Measurements from ENCODE around the gene TAOK1.

DNA sequence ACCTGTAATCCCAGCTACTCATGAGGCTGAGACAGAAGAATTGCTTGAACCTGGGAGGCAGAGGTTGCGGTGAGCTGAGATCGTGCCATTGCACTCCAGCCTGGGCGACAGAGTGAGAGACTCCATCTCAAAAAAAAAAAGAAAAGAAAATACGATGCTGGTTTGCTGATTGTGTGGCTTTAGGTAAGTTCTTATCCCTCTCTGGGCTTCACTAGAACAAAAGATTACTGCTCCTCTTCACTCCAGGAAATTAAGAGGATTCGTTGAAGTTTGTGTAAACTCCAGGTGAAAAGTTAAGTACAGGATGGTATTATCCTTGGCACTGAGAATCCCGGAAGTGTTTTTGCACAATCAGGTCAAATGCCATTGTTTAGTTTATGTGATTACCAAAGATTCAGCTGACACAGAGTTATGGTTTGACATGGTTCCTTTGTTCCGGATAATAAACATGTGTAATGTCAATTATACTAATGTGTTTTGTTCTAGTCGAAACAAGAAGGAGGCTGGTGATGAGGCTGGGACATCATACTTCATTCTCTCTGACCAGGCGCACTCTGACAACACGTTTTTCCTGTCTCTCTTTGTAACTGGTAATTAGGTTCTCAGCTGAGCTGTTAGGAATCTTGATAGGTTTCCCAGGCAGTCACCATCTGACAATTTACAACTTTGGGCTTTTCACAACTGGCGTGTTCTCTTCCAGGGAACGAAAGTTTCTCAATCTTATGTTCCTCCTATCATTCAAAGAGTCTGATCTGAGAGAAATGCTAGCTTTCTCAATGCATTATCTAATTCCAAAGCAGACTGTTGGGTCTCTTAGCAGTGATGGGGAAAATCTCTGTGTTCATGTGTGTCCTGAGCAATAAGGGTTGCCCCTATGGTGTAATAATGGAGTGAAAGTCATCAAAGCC is 10.8 kb upstream of the TAOK1 start:
- TF ChIP-seq EZH2phosphoT487 (IDR thresholded peaks at IDR 0.05; ENCODE audit: low read depth), result no peak
- TF ChIP-seq, protein P1, sequence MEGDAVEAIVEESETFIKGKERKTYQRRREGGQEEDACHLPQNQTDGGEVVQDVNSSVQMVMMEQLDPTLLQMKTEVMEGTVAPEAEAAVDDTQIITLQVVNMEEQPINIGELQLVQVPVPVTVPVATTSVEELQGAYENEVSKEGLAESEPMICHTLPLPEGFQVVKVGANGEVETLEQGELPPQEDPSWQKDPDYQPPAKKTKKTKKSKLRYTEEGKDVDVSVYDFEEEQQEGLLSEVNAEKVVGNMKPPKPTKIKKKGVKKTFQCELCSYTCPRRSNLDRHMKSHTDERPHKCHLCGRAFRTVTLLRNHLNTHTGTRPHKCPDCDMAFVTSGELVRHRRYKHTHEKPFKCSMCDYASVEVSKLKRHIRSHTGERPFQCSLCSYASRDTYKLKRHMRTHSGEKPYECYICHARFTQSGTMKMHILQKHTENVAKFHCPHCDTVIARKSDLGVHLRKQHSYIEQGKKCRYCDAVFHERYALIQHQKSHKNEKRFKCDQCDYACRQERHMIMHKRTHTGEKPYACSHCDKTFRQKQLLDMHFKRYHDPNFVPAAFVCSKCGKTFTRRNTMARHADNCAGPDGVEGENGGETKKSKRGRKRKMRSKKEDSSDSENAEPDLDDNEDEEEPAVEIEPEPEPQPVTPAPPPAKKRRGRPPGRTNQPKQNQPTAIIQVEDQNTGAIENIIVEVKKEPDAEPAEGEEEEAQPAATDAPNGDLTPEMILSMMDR (IDR thresholded peaks at IDR 0.05; ENCODE audit: low read depth, low read length), result no peak

All from OCI-LY3 (cell line).